Activated naive CD4-positive, alpha-beta T cell treated with anti-CD3 and anti-CD28 coated beads, Interleukin-2, amount 50 U/mL, for 24 hours (primary cell): ENCODE measurements around the gene CROT.

Experiments used
- H3K27ac Mint-ChIP-seq: one replicate; pipeline ENCODE4 v1.8.0; 2021; ENCODE audit warnings: mild to moderate bottlenecking, mixed read lengths
- H3K27me3 Mint-ChIP-seq: one replicate; pipeline ENCODE4 v1.8.0; 2021; ENCODE audit warnings: mixed read lengths
- H3K36me3 Mint-ChIP-seq: one replicate; pipeline ENCODE4 v1.8.0; 2021; ENCODE audit warnings: mixed read lengths
- H3K4me1 Mint-ChIP-seq: one replicate; pipeline ENCODE4 v1.8.0; 2021; ENCODE audit warnings: mixed read lengths
- H3K4me3 Mint-ChIP-seq: one replicate; pipeline ENCODE4 v1.8.0; 2021; ENCODE audit warnings: mild to moderate bottlenecking, mixed read lengths
- H3K9me3 Mint-ChIP-seq: one replicate; pipeline ENCODE4 v1.8.0; 2021; ENCODE audit warnings: mixed read lengths

Gene CROT

GRCh38 chr7:87426160-87426559, 80.7 kb downstream of the CROT start:
- H3K9me3 Mint-ChIP-seq = no peaks in the 10 kb centered on the region
- no peaks in the 10 kb centered on the region for H3K36me3 Mint-ChIP-seq
- H3K27ac Mint-ChIP-seq = no peak overlapping the region

GRCh38 chr7:87427288-87427687, 81.8 kb downstream of the CROT start:
- Mint-ChIP-seq H3K36me3 (no peaks in the 10 kb centered on the region), H3K4me3 (no peak overlapping the region)

More at GRCh38 chr7:87426160-87426559, 80.7 kb downstream of the CROT start:
- H3K4me1 Mint-ChIP-seq = no peaks in the 10 kb centered on the region
- peaks cover 12% of the 10 kb centered on the region for H3K27me3 Mint-ChIP-seq
- H3K4me3 Mint-ChIP-seq = no peak overlapping the region

GRCh38 chr7:87432536-87432935, 87.1 kb downstream of the CROT start:
- H3K4me3 Mint-ChIP-seq = no peak overlapping the region
- H3K27me3 Mint-ChIP-seq = peaks cover 7% of the 10 kb centered on the region
- H3K4me1 Mint-ChIP-seq = no peaks in the 10 kb centered on the region
- H3K27ac Mint-ChIP-seq = no peak overlapping the region
- no peaks in the 10 kb centered on the region for H3K36me3 Mint-ChIP-seq
- no peaks in the 10 kb centered on the region for H3K9me3 Mint-ChIP-seq

More at GRCh38 chr7:87427288-87427687, 81.8 kb downstream of the CROT start:
- no peaks in the 10 kb centered on the region for H3K9me3 Mint-ChIP-seq
- no peaks in the 10 kb centered on the region for H3K4me1 Mint-ChIP-seq
- H3K27me3 Mint-ChIP-seq = peaks cover 12% of the 10 kb centered on the region
- H3K27ac Mint-ChIP-seq = no peak overlapping the region

GRCh38 chr7:87435546-87435945, 90.1 kb downstream of the CROT start:
- Mint-ChIP-seq H3K27me3 (no peaks in the 10 kb centered on the region), H3K36me3 (no peaks in the 10 kb centered on the region), H3K27ac (no peak overlapping the region), H3K4me3 (no peak overlapping the region), H3K4me1 (no peaks in the 10 kb centered on the region), H3K9me3 (no peaks in the 10 kb centered on the region)

- peaks cover 16% of the 10 kb centered on the region for H3K27me3 Mint-ChIP-seq
- H3K9me3 Mint-ChIP-seq = no peaks in the 10 kb centered on the region
- H3K27ac Mint-ChIP-seq = no peak overlapping the region
- no peaks in the 10 kb centered on the region for H3K4me1 Mint-ChIP-seq
- no peak overlapping the region for H3K4me3 Mint-ChIP-seq
- no peaks in the 10 kb centered on the region for H3K36me3 Mint-ChIP-seq
Observed at GRCh38 chr7:87445897-87446296, 100.4 kb downstream of the CROT start.

- Mint-ChIP-seq H3K36me3 (no peaks in the 10 kb centered on the region), H3K27ac (no peak overlapping the region), H3K27me3 (peaks cover 16% of the 10 kb centered on the region), H3K9me3 (no peaks in the 10 kb centered on the region), H3K4me3 (no peak overlapping the region), H3K4me1 (no peaks in the 10 kb centered on the region)
Observed at GRCh38 chr7:87447116-87447635, 101.7 kb downstream of the CROT start.

GRCh38 chr7:87448388-87448787, 102.9 kb downstream of the CROT start:
- Mint-ChIP-seq H3K27ac (no peak overlapping the region), H3K9me3 (no peaks in the 10 kb centered on the region), H3K36me3 (no peaks in the 10 kb centered on the region), H3K27me3 (peaks cover 15% of the 10 kb centered on the region), H3K4me1 (no peaks in the 10 kb centered on the region), H3K4me3 (no peak overlapping the region)
